GM19043 (cell line): ENCODE data around the gene P2RY1.
A peak's percentile ranks its signal among the peaks of the same experiment; 100 is the strongest.

Source experiments
- ATAC-seq: cut with Tn5 transposase; IDR thresholded peaks from one replicate; pipeline ENCODE4 v1.9.1; 2021; ENCODE audit warnings: low read depth; ENCODE audit not compliant: unreplicated experiment

P2RY1 gene

GRCh38 chr3:152834776-152835600 is at the start of gene P2RY1:
P2RY1 (plus strand) TSS chr3:152835131; CDS start chr3:152835783, 652 bp downstream.
- peak; percentile 71 for ATAC-seq

GRCh38 chr3:152786977-152787681 is 47.8 kb upstream of the P2RY1 start:
- ATAC-seq, result no peak

- ATAC-seq, result no peak
Measured at GRCh38 chr3:152790651-152791387, 44.1 kb upstream of the P2RY1 start.

GRCh38 chr3:152793969-152794368 is 41.0 kb upstream of the P2RY1 start:
- ATAC-seq, result no peak

- ATAC-seq, result no peak
Measured at GRCh38 chr3:152797751-152798432, 37.0 kb upstream of the P2RY1 start.

- no peak for ATAC-seq
Measured at GRCh38 chr3:152811974-152812760, 22.8 kb upstream of the P2RY1 start.

GRCh38 chr3:152817400-152817799 is 17.5 kb upstream of the P2RY1 start:
- no peak for ATAC-seq

GRCh38 chr3:152818027-152818426 is 16.9 kb upstream of the P2RY1 start:
- ATAC-seq, result no peak

GRCh38 chr3:152823173-152823572 is 11.8 kb upstream of the P2RY1 start:
- no peak for ATAC-seq

- no peak for ATAC-seq
Measured at GRCh38 chr3:152823781-152824180, 11.2 kb upstream of the P2RY1 start.

GRCh38 chr3:152825566-152825965 is 9.4 kb upstream of the P2RY1 start:
- no peak for ATAC-seq

GRCh38 chr3:152826476-152826875 is 8.5 kb upstream of the P2RY1 start:
- ATAC-seq, result no peak

- no peak for ATAC-seq
Measured at GRCh38 chr3:152827313-152827712, 7.6 kb upstream of the P2RY1 start.

- no peak for ATAC-seq
Measured at GRCh38 chr3:152828075-152828840, 6.7 kb upstream of the P2RY1 start.

- no peak for ATAC-seq
Measured at GRCh38 chr3:152830245-152830644, 4.7 kb upstream of the P2RY1 start.

- no peak for ATAC-seq
Measured at GRCh38 chr3:152832046-152832445, 2.9 kb upstream of the P2RY1 start.

GRCh38 chr3:152833089-152833488 is 1.8 kb upstream of the P2RY1 start:
- ATAC-seq, result no peak

- ATAC-seq, result no peak
Measured at GRCh38 chr3:152834191-152834775, 648 bp upstream of the P2RY1 start.

- no peak for ATAC-seq
Measured at GRCh38 chr3:152835601-152836102, 721 bp downstream of the P2RY1 start.
